NCI-H748 treated with DMSO at 0.1 percent for 48 hours (cell line): ENCODE results near the gene C4orf36.

ENCODE experiments used
- DNase-seq: peaks from one replicate; lab custom pipeline; 2025; lab: John Stamatoyannopoulos, UW

Gene C4orf36

DNA sequence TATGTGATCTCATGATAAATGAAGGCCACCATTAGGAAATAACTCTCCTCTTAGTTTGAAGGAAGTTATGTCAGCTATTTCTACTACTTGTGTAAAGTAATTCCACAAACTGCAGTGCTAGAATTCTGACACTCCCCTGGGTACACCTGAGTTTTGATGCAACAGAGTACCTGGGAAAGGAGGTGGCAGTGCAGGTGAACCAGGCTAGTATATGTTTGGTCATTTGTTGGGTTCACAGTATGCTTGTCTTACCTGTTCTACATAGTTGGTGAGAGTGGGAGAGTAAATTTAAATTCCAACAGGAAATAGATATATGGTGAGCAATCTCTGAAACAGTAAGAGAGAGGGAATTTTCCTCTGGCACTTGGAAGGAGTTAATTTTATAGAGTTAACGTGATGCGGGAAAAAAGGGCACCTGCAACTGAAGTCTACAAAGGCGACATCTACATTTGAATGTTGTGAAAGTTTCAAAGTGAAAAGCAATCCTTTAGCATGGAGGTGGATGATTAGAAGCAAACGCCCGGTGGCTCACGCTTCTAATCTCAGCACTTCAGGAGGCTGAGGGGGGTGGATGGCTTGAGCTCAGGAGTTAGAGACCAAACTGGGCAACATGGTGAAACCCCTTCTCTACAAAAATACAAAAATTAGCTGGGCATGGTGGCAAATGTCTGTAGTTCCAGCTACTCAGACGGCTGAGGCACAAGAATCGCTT, 34.7 kb downstream of the C4orf36 start:
- no peak for DNase-seq

DNA sequence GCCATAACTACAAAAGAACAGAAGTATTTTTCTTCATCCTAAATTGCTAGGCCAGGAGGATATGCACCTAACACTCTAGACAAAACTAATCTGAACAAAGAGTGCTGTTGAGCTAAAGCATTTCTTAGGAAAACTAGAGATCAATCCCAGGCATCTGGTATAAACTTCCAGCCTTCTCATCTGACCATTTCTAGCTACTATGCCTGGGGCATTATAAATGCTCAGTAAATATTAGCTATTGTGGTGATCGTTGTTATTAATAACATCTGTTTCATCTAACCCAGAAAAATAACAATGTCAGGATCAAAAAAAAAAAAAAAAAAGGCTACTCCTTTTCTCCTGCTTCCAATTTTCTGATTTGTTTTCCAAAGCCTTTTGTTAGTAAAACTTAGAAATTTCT, 35.3 kb downstream of the C4orf36 start:
- DNase-seq: no peak

DNA sequence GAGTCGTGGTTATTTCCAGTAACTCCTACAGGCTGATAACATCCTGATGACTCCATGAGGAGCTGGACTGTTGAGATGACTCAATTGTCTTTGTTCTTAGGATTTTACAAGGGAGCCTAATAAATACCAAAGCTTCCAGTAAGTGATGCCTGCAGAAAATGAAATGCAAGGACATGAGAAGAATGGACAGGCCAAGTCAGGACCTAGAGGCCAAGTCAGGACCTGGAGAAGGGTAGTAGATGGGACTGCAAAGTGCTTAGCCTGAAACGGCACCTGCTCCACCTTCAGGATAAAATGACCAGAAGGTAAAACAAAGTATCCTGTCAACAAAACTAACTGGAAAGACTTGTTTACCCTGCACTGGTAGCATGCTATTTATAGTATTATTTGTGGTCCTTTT, 36.6 kb downstream of the C4orf36 start:
- no peak for DNase-seq

DNA sequence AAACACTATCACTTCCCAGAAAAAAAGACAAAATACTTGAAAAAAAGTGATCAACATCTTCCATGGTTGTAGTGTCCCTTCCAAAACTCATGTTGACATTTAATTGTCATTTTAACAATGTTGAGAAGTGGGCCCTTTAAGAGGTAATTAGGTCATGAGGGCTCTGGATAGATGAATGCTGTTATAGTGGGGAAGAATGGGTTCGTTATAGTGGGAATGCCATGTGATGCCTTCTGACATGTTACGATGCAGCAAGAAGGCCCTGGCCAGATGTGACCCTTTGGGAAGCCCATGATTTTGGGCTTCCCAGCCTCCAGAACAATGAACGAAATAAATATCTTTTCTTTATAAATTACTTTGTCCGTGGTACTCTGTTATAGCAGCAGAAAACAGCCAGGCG, 39.0 kb downstream of the C4orf36 start:
- no peak for DNase-seq

DNA sequence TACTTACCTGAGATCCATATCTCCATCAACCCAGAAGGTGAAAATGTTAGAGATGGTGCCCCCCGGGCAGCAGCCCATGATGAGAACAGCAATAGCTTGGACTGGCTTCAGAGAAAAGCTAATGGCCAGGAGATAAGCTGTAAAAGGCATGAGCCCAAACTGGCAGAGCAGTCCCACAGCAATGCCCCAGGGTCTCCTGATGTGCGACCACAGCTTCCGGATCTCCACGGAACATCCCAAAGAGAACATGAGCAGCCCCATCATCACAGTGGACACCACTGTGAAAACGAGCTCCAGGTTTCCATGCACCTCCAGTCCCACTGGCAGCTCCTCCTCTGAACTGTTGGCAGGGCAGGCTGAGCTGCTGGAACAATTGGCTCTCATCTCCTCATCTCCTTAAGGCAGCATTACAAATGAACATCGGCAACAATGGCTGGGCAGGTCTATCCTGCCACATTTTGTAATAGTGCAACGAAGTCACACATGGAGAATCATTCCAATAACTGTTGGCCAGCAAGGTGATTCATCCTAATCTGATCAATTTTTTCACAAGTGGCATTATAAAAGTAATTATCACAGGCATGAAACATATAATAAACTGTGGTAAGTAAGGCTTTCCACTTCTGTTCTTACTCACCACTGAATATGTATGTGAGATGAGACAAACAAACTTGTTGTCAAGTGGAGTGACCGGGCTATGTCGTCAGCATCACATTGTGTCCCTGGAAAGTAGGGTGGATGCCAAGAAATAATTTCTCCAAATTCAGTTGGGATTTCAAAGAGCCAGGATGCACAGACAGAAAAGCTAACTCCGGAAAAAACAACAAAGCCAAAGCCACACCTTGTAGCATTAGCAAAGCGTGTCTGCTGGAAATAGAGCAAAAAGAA, 43.2 kb downstream of the C4orf36 start, which contains the start of gene SLC10A6:
TSS of gene SLC10A6 (minus strand) at position 653 of the 888 bp plus-strand sequence. CDS start at position 384, 269 bp downstream.
- DNase-seq: no peak

DNA sequence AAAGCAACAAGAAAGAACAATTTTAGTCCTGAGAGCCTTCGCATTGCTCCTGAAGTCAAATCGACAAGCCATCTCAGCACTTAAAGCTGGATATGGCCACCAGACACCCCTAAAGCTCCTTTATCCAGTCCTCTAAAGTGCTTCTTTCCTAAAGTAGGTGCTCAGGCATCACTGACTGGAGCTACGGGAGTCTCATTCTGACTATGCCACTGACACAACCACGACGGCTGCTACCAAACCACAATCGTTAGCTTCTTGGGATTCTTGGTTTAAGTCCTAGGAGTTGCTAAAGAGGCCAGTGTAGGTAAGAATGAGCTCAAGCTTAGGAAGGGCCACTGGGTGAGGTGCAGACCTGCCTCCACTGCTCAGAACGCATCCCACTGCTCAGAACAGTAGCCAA, 44.1 kb downstream of the C4orf36 start:
- DNase-seq: no peak

DNA sequence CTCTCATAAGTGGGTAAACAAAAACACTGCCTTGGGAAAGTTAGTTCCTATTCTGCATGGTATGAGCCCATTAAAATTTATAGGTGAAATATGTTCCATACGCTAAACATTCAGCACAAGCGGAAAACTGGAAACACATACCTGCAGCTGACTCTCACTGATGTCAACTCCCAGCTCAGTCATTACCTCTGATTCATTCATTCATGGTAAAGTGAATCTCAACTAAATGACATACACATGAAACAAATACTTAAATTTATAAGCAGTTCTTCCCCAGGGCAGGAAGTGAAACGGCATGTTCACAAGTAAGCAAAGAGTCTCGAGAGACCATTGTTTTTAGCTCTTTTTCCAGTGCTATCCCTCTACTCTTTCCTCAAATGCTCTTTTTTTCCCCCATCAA, 44.7 kb downstream of the C4orf36 start:
- DNase-seq: no peak

DNA sequence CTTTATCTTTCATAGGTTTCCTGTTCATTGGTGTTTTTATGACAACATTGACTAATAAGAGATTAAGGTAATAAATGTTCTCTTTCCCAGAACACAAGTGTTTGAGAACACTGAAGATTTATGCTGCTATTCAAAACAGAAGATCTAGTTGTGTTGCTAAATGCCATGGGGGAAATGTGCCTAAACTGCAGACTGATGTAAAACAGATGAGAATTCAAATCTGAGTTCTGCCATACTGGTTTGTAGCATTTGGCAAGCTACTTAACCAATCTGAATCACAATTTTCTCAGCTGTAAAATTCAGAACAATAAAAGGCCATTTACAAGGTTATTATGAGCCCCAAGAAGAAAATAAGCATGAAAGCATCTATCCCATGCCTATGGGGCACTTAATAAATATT, 45.3 kb downstream of the C4orf36 start:
- no peak for DNase-seq

DNA sequence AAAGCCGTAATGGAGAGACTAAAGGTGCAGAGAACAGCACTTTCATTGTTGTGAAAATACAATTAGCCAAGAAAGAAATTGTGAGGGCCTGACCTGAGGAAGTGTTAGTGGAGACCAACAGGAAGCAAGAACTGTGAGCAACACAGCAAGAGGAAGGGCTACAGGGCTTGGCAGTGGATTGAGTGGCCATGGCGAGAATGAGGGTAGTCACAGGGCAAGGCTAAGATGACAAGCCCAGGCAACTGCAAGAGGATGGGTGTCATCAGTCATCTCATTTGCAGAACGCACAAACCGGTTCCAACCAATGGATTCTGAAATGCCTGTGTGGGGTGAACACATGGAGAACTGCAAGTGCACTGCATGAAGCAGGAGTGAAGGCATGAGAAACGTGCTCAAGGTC, 46.6 kb downstream of the C4orf36 start:
- DNase-seq: no peak

DNA sequence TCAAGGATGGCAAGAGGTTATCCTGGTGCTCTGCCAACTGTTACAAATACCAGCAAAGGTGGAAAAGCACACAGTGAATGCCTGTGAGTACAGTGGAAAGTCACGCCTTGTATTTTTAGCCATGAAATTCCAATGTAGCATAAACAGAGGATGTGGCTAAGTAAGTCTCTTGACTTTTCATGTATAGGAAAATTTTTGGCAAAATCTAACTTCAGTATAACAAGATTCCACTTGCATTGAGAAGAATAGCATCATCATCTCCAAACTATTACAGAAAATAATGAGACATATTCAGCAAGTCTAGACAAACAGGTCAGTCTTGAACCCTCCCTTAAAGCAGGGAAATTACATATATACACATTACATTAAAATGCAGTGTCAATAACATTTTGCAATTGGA, 50.9 kb downstream of the C4orf36 start:
- DNase-seq: no peak

DNA sequence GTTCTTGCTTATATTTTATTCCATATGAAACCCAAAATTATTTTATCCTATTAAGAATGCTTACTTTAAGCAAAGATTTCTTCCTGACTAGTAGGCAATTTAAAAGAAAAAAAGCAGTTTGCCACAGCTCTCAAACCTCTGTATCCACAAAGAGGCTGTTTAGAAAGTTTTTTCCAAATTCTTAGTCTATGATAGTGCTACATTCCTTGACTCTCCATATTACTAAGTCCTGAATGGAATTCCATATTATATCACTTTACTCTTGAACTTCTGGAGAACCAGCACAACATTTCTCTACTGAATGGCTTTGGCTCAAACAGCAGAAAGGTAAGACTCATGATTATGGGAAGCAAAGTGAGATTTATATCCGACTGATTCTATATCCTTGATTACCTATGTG, 51.4 kb downstream of the C4orf36 start:
- no peak for DNase-seq

DNA sequence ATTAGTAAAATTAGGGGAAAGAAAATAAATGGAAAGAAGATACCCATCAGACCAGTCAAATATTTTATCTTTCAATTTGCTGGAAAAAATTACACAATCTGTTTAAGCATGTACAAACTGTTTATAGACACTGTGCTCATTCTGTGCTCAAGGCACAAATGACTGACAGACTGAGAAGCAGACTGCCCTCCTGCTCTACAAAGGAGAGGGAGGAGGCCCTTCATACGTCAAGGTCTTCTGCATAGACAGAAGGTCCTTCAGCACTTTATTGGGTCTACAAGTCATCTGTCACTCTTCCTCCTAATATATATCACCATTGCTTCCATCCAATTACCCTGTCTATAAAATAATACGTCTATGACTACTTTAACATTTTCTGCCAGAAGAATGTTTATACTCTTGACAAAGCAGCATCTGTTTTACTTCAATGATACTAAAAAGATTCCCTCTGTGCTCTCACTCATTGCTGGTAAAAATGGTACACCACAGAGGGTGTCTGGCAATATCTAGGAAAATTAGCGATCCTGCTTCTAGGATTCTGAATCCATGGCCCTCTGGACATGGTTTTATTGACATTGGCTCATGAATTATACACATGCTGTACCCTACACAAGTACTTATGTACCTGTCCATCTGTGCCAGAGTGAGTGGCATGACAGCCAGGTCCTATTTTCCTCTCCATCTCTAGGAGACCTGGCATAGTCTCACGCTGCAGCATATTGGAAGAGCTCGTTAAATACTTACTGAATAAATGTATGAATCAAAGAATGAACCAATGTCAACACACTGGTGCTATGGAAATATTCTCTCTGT, 54.3 kb downstream of the C4orf36 start:
- DNase-seq: no peak

DNA sequence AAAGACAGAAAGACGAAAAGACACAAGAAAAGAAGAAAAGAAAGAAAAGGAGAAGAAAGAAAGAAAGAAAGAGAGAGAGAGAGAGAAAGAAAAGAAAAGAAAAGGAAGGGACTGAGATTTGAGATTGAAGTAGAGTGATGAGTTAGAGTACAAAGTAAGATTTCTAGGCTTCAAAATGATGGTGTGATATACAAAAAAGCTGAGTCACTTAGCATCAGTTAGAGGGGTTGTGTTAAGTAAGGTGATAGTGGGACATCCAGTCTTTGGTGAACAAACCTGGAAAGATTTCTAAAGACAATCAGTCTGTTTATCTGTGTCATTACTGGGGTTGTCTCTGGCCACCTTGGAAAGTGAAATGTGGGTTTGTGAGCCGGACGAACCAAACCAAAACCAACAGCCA, 56.5 kb downstream of the C4orf36 start:
- DNase-seq: no peak

DNA sequence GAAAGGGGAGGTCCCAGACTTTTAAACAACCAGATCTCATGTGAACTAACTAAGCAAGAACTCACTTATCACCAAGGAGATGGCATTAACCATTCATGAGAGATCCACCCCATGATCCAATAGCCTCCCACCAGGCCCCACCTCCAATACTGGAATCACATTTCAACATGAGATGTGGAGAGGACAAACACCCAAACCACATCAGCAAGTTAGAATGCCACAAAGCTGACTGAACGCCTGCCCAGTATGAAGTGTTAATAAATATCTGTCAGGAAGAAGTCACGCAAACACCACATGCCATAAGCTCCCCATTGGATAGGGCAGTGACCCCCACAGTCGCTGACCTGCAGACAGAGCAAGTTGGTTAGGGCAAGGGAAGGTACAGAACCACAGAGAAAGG, 57.3 kb downstream of the C4orf36 start:
- no peak for DNase-seq

DNA sequence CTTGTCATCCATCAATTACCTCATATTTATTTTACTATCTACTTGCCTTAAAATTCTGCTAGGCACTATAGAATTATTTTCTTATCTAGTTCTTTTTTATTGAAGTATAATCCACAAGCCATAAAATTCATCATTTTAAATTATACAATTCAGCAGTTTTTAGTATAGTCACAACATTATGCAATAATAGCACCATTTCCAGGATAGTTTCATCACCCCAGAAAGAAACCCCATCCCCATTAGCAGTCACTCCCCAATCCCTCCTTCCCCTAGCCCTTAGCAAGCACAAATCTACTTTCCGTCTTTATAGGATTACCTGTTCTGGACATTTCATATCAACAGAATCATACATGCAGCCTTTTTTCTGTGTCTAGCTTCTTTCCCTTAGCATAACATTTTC, 58.6 kb downstream of the C4orf36 start:
- DNase-seq: no peak

DNA sequence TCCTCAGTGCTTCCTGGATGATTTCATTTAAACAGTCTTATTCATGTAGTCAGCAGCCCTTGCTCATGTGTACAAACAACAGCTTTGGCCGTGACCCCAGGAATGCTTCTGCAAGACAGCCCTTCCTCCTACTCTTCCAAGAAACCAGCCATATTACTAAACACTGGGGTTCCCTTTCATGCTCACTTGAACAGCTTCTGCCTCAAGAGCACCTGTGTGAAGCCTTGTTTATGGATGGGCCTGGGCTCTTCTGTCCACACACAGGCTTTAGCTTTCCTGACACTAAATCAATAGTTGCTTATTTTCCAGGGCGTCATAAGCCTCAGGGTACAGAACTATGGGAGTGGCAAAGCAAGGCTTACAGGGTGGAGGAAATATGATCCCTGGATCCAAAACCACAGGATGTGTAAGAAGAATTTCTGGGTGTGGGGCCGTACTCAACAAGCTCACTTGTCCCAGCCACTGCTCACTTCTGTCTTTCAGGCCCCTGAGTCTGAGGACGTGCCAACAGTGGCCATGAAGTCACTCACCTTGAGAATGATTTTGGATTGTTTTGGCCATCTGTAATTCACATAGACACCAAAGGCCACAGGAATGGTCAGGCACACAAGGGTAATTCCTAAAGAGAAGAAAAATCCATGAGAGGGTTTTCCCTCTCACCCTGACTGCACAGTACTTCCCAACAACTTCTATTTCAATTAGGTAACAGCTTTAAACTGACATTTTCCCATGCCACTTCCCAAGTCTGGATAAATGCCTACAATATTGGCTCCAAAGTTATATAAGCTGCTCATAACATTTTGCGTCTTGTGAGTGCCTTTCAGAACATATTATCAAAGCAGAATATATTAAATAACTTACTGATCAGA, 60.7 kb downstream of the C4orf36 start:
- DNase-seq: no peak
